HepG2 (cell line): ENCODE results near the gene PTCD3.

Source experiments
- ATF4 ChIP-seq, 2 experiments: fragments of 450-650 bp in 1 of 2; sonication (generic) in 1 of 2; formaldehyde crosslinking; IDR thresholded peaks; 2 replicates each; pipeline versions ENCODE4 v1.5.0 to v1.8.0; 2020 to 2022; ENCODE audit warnings: mild to moderate bottlenecking in 1 of 2, missing genetic modification reagents in 1 of 2
- KDM5B ChIP-seq: sonication (generic); formaldehyde crosslinking; IDR thresholded peaks from 2 replicates; pipeline ENCODE4 v1.4.0; 2020; ENCODE audit warnings: missing genetic modification reagents, mild to moderate bottlenecking, borderline replicate concordance
- ZNF512B ChIP-seq: sonication (generic); formaldehyde crosslinking; IDR thresholded peaks from 2 replicates; pipeline ENCODE4 v1.5.1; 2020; ENCODE audit warnings: missing genetic modification reagents, mild to moderate bottlenecking, borderline replicate concordance

- TF ChIP-seq KDM5B (CRISPR knock-in tag), result no peak
- no peak for TF ChIP-seq ZNF512B (CRISPR knock-in tag)
- TF ChIP-seq ATF4 (CRISPR knock-in tag; IDR thresholded peaks at IDR 0.05), result no peak
These were observed 68.4 kb downstream of the PTCD3 start for GRCh38 chr2:86174445-86174844.
